ENCODE data around the gene CRNN. TPM values are rescaled to one million over a fixed set of nuclear protein-coding genes. Genes with fewer than 3 reads are reported as not detected.

Gene CRNN
- total RNA-seq, 1 experiment from 2014 or later: not detected

- DNase-seq (ENCODE audit: low read depth): no peak
Observed at GRCh38 chr1:152419917-152420316, 5.9 kb upstream of the CRNN start.

- no peak for DNase-seq (ENCODE audit: low read depth)
Observed at GRCh38 chr1:152415454-152416227, 1.6 kb upstream of the CRNN start.

DNA sequence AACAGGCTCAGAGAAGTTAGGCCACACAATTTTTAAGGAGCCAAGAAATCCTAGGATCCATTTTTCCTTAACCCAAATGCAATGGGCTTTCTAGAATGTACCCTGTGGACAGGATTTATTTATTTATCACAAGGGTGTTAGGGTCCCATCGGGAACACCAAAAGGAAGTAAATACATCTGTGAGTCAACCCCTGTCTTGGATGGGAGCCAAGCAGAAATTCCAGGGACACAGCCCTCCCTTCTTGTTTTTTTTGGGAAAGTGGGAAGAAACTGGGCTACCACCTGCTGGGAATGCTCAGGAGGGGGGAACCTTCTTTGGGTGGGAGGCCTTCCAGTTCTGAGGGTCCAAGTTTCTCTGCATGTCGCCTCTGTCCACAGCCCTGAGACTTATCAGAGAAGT is 1.3 kb downstream of the CRNN start:
- peak; percentile 33 for DNase-seq (ENCODE audit: low read depth)

DNA sequence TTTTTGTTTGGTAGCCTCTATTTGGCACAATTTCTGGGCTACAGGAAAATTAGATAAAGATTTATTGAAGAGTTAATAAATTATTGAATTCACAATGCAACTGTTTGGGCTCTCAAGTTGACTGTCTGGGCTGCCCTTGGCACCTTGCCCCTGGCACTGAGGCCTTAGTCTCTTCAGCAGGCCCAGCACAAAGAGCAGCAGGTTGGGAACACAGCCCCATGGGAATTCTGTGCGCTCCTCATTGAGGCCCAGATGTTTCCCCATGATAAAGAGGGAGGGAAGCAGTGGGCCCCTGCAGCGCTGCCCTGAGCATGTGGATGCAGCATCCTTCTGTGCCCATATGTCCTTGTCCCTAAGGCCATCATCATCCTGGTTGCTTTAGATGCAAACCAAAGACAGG is 2.9 kb downstream of the CRNN start:
- DNase-seq (ENCODE audit: low read depth): no peak

- DNase-seq (ENCODE audit: low read depth): peak; percentile 37
Observed at GRCh38 chr1:152410599-152410998, 3.5 kb downstream of the CRNN start.

DNA sequence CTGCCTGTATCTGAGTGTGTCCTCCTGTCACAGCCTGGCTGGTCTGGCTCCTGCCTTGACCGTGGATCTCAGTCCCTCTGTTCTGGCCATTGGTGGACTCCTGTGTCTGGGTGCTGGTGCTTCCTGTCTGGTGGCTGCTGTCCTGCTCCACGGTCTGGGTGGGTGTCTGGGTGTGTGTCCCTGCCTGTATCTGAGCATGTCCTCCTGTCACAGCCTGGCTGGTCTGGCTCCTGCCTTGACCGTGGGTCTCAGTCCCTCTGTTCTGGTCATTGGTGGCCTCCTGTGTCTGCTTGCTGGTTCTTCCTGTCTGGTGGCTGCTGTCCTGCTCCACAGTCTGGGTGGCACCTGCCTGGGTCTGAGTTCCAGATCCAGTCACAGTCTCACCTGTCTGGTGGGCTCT is 4.0 kb downstream of the CRNN start:
- no peak for DNase-seq (ENCODE audit: low read depth)

DNA sequence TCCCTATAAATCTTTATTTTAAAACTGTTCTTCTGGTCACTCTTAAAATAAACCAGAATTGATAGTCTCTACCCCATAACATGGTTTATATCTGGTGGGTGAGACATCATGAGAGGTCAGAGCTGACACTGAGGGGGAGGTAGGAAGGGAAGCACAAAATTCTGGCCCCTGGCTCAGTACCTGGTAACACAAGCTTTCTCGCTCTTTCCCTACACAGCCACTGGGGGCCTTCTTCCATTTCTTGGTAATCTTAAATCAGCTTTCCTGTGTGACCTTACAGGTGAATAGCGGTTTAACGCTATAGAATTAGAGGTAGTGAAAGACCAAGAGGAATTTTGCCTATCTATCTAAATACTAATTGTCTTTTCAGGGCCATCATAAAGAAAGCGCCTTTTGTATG is 5.4 kb downstream of the CRNN start:
- no peak for DNase-seq (ENCODE audit: low read depth)

- peak; percentile 50 for DNase-seq (ENCODE audit: low read depth)
Observed at GRCh38 chr1:152398812-152399698, 15.0 kb downstream of the CRNN start.

GRCh38 chr1:152397474-152397873 is 16.6 kb downstream of the CRNN start:
- DNase-seq (ENCODE audit: low read depth): no peak

DNA sequence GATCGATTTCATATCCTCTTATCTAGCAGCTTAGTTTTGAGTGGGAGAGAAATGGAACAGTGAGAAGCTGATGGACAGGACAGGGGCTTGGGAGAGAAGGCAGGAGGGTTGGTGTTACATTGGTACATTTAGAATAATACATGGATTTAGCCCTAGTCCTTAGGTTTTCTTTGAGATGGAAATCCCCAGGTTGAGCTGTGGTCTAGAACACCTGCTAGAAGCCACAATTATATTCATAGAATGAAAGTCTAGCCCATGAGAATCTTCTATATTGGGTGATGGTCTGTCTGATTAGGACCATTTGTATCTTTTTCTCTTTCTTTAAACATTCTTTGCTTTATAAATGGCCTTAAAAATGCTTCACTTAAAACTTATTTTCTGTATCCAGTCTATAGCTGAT is 19.9 kb downstream of the CRNN start:
- DNase-seq (ENCODE audit: low read depth): no peak

DNA sequence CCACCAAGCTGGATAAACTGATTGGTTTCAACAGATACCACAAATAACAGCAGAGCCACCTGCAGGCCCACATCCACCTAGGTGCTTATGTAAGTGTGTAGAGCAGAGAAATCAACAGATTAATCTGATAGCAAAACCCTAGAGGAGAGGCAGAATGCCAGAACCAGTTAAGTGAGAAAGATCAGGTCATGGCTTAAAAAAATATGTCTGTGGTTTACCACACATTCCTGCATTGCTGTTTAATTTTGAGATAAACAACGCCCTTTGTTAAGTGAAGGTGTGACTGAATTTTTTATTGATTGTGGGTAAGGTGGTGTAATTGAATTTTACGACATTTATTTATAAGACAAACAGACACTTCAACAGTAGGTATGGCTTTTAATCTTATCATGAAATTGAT is 21.2 kb downstream of the CRNN start:
- DNase-seq (ENCODE audit: low read depth): peak; percentile 33

GRCh38 chr1:152388889-152389288 is 25.2 kb downstream of the CRNN start:
- DNase-seq (ENCODE audit: low read depth): no peak

GRCh38 chr1:152386940-152387339 is 27.1 kb downstream of the CRNN start:
- DNase-seq (ENCODE audit: low read depth): no peak

DNA sequence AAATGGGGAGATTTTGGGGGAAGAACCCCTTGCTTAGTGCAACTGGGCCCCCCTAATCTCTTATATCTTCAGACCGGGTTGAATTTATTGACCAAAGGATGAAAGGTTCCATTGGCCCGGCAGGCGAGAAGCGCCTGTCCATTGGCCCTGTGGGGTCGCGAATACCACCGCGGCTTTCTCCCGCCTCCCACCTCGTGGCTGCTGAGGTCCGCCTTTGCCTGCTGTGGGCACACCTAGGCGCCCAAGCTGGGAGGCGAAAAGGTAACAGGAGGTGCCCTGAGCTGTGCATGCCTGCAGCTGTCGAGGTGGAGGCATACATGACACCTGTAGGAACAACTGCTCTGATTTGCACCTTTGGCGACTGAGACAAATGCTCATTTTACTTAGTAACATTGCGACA is 33.1 kb downstream of the CRNN start:
- no peak for DNase-seq (ENCODE audit: low read depth)

DNA sequence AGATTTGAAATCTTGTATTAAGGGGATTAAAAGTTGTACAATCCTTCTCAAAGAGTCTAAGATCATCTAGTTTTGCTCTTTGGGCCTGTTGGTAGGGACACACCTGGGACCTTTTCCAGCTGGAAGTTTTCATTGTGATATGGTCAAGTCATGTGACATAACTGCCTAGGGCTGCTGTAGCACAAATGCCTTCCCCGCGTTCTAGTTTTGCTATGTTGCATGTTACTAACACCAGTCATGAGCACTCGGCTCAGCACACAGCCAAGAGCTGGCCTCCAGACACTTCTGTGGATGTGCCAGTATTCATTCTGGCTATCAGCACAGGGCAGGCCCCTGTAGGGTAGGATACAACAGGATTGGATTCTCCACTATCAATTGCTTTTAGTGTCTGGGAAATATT is 39.6 kb downstream of the CRNN start:
- no peak for DNase-seq (ENCODE audit: low read depth)

DNA sequence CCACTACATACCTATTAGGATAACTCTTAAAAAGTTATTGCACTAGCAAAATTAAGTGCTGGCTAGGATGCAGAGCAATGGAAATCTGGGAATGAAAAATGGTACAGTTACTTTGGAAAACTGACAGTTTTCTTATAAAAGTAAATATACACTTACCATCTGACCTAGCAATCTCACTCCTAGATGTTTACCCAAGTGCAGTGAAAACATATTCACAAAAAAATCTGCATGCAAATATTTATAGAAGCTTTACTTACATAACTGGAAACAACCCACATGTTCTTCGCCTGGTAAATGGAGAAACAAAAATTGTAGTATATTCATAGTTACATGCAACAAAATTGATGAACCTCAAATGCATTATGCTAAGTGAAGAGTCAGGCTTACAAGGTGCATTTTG is 41.4 kb downstream of the CRNN start:
- no peak for DNase-seq (ENCODE audit: low read depth)

DNA sequence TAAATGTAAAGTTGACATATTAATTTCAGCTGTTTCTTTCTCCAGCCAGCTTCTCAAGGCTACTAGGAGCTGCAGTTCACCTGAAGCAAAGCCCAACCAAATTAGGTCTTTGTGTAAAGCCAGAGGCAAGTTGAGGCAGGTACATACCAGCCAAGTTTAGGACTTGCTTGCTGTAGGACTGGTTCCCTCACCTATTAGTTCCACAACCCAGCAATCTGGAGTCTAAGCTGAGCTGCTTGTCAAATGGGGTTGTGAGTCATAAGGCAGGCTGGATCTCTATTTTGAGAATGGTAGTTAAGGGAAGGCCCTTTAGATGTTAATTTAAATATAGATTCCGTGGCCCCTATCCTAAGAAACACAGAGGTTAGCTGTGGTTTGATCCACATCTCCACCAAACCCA is 46.6 kb downstream of the CRNN start:
- no peak for DNase-seq (ENCODE audit: low read depth)

DNA sequence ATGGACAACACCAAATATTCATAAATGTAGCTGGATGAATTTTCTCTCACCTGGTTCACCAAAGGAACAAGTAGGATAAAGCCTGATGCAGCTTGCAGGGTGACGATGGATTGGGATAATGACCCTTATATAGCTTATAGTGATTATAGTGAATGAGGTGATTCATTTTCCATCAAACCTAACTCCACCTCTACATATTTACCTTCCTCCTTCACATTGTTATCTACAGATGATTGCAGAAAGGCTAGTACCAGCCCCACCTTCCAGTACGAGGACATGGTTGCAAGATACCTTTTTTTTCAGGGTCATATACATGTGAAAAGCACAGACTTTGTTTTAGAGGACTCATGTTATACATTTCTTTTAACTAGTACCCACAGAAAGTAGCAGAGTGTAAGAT is 54.2 kb downstream of the CRNN start, which contains the start of gene FLG2:
Gene FLG2 (minus strand): TSS at position 101 of the 400 bp plus-strand sequence. CDS start 1,122 bp downstream, outside the sequence.
- DNase-seq (ENCODE audit: low read depth): no peak

Other genes with a start within 250 kb of the CRNN start
- gene HRNR, start 190.1 kb downstream of the CRNN start, total RNA-seq (2014; rRNA removed; shearing (Covaris generic)): not detected in 2 replicates
- 0.24 and 0.34 TPM in 2 replicates for gene FLG, start 89.0 kb downstream of the CRNN start, total RNA-seq (2014; rRNA removed; shearing (Covaris generic))
- gene FLG2, start 54.3 kb downstream of the CRNN start, total RNA-seq (2014; rRNA removed; shearing (Covaris generic)): not detected in 2 replicates
- not detected in 2 replicates for gene LCE5A, start 96.5 kb upstream of the CRNN start, total RNA-seq (2014; rRNA removed; shearing (Covaris generic))
- not detected in 2 replicates for gene CRCT1, start 100.2 kb upstream of the CRNN start, total RNA-seq (2014; rRNA removed; shearing (Covaris generic))
- not detected in 2 replicates for gene LCE3E, start 152.5 kb upstream of the CRNN start, total RNA-seq (2014; rRNA removed; shearing (Covaris generic))
- not detected in 2 replicates for gene LCE3D, start 166.3 kb upstream of the CRNN start, total RNA-seq (2014; rRNA removed; shearing (Covaris generic))
- gene LCE3C, start 186.0 kb upstream of the CRNN start, total RNA-seq (2014; rRNA removed; shearing (Covaris generic)): not detected in 2 replicates
- not detected in 2 replicates for gene LCE3B, start 199.5 kb upstream of the CRNN start, total RNA-seq (2014; rRNA removed; shearing (Covaris generic))
- gene LCE3A, start 208.8 kb upstream of the CRNN start, total RNA-seq (2014; rRNA removed; shearing (Covaris generic)): not detected in 2 replicates
- gene LCE2D, start 249.1 kb upstream of the CRNN start, total RNA-seq (2014; rRNA removed; shearing (Covaris generic)): not detected in 2 replicates